Measurements from ENCODE around the gene ATOH1.

DNA sequence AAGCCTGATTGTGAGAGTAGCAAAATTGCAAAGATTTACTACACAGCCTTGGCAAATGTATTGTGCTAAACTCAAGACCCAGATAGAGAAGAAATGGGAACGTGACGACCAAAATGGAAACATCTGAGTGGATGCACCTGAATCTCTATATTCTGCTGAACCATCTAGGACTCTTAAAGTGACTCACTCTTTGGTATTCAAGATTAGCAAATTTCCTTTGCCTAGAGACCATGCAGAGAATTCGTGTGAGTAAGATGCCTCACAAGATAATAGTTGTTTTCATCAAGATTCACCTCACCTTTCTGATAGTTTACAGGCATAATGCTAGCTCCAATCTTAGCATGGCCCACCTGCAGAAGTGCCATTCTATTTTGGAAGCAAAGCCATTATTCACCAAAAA is 14.4 kb upstream of the ATOH1 start:
- no peak for TF ChIP-seq POLR2A (IDR thresholded peaks at IDR 0.05)
- TF ChIP-seq, protein P1, sequence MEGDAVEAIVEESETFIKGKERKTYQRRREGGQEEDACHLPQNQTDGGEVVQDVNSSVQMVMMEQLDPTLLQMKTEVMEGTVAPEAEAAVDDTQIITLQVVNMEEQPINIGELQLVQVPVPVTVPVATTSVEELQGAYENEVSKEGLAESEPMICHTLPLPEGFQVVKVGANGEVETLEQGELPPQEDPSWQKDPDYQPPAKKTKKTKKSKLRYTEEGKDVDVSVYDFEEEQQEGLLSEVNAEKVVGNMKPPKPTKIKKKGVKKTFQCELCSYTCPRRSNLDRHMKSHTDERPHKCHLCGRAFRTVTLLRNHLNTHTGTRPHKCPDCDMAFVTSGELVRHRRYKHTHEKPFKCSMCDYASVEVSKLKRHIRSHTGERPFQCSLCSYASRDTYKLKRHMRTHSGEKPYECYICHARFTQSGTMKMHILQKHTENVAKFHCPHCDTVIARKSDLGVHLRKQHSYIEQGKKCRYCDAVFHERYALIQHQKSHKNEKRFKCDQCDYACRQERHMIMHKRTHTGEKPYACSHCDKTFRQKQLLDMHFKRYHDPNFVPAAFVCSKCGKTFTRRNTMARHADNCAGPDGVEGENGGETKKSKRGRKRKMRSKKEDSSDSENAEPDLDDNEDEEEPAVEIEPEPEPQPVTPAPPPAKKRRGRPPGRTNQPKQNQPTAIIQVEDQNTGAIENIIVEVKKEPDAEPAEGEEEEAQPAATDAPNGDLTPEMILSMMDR (IDR thresholded peaks at IDR 0.05): no peak

Measured in breast epithelium (tissue), 3 donors.